ENCODE data around the gene KRTAP5-10.
A peak's percentile ranks its signal among the peaks of the same experiment; 100 is the strongest.
"Not testable (repeated sequence)": the region's sequence is repeated elsewhere in the genome, so short reads cannot be mapped to it uniquely, and the experiment has no call there.

The KRTAP5-10 gene

DNA sequence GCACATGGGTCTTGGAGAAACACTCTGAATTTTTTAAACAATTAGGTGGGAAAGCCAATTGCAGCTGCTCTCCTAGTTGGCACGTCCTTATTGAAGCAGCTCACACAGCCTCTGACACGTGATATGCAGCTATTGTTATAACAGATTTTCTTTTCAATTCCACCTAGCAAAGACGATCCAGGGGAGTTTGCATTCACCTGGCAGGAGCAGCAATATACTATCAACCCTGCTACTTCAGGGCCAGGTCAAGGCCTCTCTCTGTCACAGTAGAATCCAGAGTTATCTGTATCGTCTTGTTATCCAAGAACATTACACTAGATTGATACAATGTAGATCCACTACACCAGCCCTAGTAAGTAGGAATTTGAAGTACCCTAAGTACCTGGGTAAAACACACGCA, 9.1 kb downstream of the KRTAP5-10 start:
- no peak for DNase-seq

DNA sequence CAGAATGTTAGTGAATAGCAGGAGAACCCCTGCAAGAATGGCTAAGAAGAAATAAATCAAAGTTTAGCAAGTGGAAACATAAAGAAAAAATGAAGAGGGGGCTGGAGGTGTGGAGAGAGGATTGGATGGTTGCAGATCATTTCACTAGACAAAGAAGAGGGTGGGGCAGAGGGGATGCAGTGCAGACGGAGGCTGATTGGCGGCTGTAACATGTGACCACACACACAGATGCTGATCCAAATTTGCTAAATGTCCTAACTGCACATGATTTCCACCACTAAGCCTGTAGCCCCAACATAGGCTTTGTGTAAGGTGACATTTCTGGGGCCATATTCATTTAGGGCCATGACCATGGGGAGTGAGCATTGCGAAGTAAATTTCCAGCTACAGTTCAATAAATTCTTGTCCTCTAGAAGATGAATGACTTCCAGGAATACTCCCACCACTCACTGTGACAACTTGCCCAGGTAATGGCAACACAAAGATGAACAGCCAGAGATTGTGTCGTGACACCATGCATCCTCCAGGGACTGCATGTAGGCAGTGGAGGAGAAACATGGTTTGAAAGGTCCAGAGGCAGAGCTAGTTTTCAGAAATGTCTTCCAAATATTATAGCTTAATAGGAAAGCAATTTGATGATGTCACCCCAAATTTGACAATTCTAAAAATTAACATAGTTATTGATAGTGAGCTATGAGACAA, 10.5 kb downstream of the KRTAP5-10 start:
- no peak for DNase-seq

DNA sequence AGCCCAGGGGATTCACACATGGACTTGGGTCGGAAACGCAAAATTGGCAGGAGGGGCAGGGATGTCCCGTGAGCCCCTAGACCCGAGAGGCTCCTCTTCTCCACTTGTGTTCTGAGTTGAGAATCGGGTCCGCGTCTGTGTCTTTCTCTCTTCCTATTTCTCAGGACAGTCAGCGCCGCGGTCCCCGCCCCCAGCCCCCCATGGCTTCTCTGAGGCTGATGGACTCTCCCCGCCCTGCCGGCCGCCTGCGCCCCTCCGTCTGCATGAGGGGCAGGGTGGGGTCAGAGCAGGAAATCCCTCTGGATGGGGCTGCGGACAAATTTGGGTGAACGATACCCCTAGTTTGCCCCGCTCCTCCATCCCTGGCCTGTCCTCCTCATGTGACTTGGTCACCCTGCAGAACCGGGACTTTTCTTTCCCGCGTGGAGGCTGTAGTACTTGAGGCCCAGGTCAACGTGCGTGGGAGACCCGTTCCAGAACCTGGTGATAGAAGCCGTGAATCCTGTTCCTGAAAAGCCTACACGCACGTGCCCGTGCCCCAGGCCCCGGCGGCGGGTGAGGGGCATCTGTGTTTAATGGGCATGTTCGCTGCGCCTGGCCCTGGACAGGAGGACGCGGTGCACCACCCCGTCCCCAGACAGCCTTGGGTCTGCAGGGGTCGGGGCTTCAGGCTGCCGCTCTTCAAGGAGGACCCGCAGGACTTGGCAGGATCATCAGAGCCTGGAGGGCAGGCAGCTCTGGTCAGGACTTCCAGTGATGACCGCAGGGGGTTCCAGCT, 11.5 kb downstream of the KRTAP5-10 start:
- DNase-seq = not testable (repeated sequence)

DNA sequence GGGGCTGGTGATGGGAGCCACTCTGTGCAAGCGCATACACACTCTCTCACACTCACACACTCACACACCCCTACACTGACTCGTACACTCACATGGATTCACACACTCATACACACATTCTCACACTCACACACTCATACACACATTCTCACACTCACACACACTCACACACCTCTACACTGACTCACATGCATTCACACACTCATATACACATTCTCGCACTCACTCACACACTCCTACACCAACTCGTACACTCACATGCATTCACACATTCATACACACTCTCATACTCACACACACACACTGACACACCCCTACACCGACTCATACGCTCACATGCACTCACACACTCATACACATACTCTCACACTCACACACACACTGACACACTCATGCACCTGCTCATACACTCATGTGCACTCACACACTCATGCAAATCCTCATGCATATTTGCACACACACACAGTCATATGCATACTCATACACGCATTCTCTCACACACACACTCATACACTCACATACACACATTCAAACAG, 12.2 kb downstream of the KRTAP5-10 start:
- DNase-seq = no peak

DNA sequence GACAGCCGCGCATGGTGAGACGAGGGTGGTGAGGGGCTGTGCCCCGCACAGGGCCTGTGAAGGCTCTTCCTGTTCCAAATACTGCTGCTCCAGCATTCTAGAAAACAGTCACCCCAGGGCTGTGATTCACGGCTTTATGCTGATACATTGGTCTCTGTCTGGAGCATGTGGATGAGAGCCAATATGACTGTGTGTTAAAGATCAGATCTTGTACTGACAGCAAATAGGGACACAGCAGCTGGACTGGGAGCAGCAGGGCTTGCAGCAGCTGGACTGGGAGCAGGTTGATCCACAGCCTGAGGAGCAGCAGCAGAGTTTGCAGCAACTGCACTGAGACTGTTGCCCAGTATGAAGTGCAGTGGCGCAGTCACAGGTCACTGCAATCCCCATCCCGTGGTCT, 14.2 kb downstream of the KRTAP5-10 start:
- DNase-seq = not testable (repeated sequence)

DNA sequence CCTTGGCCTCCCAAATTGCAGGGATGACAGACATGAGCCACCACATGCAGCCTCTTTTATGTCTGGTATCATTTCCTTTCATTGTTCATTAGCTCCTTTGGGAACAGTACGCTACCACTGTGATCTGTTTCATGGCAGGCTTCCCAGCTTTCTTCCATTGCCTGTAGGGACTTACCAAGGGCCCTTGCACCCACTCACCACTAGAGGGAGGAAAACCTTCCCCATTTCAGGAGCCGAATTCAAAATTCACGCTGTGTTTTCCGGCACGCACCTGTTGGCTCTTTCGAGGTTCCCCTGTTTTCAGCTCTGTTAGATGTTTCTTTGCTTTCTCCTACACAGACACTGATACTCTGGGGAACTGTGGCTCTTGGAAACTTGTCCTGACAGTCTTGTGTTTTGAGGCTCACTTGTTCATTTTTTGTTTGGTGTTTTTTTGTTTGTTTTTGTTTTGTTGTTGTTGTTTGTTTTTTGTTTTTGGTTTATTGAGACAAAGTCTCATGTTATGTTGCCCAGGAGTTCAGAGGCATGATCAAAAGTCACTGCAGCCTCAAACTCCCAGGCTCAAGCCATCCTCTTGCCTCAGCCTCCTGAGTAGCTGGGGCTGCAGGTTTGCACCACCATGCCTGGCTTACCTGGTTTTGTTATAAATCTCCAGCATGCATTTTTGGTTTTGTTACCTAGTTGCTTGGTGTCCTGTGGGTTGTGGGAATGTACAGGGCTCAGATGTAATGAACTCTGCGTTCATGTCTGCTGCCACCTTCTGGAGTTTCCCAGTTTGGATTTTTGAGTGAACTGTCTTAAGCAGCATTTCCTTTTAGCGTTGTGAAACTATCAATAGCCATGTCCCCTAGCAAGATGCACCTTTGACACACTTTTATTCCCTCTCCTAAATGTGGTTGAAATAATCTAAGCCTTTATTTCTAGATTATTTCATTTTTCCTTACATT, 15.0 kb downstream of the KRTAP5-10 start:
- peak; percentile 28 for DNase-seq

DNA sequence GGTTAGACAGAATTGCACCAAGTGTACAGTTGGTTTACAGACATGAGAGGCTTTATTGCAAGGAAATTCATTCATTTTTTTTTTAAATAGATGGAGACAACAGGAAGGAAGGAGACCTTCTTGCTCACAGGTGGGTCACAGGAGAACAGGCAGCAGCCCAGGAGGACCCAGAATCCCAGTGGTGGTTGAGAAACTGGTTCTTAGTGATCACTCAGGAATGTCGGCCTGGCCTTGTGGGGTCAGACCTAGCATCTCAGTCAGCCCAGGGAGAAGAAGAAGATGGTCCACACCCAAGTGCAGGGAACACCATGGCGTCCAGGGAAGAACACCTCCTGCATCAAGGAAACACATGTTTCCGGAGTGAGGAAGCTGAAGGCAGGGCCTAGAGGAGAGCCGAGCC, 16.5 kb downstream of the KRTAP5-10 start:
- DNase-seq = no peak

DNA sequence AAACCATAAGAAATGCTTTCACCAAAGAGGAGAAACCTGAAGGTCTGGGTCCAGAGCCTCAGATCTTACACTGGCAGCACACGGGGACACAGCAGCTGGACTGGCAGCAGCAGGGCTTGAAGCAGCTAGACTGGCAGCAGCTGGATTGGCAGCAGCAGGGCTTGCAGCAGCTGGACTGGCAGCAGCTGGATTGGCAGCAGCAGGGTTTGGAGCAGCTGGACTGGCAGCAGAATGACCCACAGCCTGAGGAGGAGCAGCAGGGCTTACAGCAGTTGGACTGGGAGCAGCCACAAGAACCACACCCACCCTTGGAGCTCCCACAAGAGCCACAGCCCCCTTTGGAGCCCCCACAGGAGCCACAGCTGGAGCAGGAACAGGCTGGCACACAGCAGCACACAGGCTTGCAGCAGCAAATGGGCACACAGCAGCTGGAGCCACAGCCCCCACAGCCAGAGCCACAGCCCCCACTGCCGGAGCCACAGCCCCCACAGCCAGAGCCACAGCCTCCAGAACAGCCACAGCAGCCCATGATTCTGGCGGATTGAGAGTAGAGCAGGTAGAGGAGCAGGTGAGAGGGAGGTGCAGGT, 17.0 kb downstream of the KRTAP5-10 start, which contains the start of gene KRTAP5-11:
TSS of gene KRTAP5-11 (minus strand) at position 567 of the 587 bp plus-strand sequence. CDS start at position 529, 38 bp downstream.
- no peak for DNase-seq

DNA sequence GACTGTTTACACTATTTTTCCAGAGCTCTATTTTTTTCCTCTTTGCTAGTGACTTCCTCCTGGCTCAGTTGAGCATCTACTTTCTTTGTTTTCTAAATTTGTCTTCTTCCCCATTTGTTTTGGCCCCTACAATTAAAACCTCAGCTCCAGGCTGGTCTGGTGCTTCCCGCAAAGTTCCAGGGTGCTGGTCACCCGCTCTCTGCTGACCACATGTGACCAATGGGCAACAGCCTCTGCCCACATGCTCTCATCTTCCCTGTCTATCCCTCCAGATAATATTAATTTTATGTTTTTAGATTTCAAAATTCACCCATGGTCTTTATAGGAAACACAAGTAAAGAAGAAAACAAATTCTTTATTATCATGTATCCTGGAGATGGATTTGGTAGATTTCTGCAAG, 17.6 kb downstream of the KRTAP5-10 start:
- DNase-seq = not testable (repeated sequence)

DNA sequence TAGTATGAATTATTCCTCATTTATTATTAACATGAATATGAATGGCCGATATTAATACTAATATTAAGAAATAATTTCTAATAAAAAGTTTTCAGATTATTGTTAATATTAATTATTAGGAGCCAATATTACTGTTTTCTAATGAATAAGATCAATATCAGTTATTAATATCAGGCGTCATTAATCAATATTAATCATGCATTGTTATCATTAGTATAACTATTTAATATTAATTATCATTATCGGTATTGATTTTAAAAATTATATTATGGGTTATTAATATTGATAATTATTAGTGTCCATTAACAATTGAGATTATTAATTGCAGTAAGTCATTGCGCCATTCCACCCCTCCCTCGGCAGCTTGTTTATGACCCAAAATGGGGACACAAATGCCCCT, 20.3 kb downstream of the KRTAP5-10 start:
- not testable (repeated sequence) for DNase-seq

DNA sequence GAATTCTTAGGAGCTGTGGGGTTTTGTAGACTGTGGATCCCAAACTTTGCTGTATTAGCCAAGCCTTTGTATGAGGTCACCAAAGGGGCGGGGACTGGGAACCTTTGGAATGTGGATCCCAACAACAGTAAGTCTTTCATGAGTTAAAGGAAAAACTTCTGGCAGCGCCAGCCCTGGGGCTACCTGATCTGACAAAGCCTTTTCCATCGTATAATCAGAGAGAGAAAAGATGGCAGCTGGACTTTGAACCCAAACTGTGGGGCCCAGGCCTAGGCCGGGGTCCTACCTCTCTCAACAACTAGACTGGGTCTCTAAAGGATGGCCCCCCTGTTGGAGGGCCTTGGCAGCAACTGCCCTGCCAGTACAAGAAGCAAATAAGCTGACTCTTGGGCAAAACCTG, 23.0 kb downstream of the KRTAP5-10 start:
- DNase-seq = not testable (repeated sequence)

DNA sequence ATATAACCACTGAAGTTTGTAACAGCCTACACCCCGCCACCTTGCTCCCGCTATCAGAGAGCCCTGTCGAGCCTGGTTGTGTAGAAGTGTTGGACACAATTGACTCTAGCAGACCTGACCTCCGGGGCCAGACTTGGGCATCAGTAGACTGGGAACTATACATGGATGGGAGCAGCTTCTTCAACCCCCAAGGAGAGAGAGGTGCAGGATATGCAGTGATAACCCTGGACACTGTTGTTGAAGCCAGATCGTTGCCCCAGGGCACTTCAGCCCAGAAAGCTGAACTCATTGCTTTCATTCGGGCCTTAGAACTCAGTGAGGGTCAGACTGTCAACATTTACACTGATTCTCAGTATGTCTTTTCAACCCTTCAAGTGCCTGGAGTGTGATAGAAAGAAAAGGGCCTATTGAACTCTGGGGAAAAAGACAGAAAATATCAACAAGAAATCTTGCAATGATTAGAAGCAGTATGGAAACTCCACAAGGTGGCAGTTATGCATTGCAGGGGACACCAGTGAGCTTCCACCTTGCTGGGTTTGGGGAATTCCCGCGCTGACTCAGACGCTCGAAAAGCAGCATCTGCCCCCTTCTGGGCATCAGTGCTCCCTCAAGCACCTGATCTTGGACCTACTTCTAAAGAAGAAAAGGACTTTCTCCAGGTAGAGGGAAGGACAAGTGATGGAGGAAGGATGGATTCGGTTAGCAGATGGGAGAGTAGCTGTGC, 23.6 kb downstream of the KRTAP5-10 start:
- peak; percentile 4 for DNase-seq

DNA sequence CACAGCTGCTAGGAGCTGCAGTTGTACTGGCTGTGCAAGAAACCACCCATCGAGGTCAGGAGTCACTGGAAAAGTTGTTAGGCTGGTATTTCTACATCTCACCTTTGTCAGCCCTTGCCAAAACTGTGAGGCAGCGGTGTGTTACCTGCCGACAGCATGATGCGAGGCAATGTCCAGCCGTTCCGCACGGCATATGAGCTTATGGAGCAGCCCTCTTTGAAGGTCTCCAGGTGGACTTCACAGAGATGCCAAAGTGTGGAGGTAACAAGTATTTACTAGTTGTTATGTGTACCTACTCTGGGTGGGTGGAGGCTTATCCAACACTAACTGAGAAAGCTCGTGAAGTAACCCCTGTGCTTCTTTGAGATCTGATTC, 24.2 kb downstream of the KRTAP5-10 start:
- not testable (repeated sequence) for DNase-seq

DNA sequence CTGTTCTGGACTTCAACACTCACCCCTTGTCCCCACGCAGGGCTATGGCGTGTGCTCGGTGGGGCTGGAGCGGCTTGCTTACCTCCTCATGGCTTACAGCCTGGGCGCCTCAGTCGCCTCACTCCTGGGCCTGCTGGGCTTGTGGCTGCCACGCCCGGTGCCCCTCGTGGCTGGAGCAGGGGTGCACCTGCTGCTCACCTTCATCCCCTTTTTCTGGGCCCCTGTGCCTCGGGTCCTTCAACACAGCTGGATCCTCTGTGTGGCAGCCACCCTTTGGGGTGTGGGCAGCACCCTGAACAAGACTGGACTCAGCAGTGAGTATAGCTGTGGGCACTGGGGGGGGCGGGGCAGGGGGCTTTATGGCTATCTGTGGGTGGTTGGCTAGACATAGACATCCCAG, 37.9 kb downstream of the KRTAP5-10 start:
- DNase-seq = not testable (repeated sequence)

DNA sequence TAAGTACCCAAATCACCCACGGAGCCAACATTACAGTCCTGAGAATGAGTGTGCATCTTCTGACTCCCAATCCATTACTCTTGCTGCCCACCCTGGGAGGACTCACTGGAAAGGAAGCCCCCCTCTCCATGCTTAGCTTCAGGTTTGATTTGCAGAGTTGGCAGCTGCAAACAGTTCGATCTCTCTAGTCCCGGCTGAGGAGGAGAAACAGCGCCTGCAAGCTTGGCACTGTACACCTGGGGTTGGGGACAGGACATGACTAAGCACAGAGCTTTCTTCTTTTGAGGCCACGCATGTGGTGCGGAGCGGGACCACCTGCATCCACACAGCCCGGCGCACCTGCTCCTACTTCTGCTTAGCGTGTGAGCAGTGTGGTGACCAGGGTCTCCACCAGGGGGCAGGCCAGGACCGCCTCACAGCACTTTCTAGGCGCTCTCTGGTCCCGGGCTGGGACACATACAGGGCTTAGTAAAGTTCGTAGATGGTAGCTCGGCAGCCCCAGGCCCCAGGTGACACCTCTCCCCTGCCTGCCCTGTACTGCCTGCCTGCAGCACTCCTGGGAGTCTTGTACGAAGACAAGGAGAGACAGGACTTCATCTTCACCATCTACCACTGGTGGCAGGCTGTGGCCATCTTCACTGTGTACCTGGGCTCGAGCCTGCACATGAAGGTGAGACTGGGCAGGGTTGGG, 39.6 kb downstream of the KRTAP5-10 start:
- DNase-seq = peak; percentile 7

DNA sequence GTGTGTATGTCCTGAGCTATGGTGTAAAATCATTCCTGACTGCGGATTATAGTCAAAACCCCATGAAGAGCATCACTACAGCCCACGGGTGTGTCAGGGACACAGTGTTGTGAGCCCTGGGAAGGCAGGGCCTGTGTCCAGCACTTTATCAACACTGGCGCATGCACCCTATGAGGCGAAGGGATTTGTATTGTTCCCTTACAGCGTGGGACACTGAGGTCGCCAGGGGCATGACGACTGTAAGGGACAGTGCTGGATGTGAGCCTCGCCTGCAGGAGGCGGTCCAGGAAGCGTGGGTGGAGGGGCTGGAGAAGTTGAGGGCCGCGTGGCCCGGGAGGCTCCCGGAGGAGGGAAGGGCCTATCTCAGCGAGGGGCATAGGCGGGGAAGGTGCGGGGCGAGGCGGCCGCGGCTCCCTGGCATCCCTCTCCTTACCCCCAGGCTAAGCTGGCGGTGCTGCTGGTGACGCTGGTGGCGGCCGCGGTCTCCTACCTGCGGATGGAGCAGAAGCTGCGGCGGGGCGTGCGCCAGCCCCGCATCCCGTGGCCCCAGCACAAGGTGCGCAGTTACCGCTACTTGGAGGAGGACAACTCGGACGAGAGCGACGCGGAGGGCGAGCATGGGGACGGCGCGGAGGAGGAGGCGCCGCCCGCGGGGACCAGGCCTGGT, 41.6 kb downstream of the KRTAP5-10 start:
- DNase-seq = not testable (repeated sequence)

DNA sequence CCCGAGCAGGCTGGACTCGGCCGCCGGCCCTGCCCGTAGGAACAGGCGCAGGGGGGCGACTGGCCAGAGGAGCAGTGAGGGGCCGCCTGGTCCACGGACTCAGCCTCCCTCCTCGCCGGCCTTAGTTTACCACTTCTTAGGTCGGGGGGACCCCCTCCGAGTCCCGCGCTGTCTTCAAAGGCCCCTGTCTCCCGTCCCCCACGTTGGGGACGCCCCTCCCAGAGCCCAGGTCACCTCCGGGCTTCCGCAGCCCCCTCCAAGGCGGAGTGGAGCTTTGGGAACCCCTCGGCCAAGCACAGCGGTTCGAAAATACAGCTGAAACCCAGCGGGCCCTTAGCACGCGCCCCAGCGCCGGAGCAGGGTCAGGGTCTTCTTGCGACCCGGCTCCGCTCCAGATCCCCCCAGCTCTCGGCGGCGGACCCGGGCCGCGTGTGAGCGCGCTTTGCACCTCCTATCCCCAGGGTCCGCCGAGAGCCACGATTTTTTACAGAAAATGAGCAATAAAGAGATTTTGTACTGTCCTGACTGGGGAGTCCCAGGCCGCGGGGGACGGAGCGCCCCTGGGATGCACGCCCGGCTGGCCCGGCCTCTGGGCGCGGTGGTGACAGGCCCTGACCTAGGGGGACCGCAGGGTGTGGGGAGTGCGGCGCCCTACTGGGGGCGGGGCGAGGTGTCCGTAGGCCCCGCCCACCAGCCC, 42.3 kb downstream of the KRTAP5-10 start:
- DNase-seq = not testable (repeated sequence)

DNA sequence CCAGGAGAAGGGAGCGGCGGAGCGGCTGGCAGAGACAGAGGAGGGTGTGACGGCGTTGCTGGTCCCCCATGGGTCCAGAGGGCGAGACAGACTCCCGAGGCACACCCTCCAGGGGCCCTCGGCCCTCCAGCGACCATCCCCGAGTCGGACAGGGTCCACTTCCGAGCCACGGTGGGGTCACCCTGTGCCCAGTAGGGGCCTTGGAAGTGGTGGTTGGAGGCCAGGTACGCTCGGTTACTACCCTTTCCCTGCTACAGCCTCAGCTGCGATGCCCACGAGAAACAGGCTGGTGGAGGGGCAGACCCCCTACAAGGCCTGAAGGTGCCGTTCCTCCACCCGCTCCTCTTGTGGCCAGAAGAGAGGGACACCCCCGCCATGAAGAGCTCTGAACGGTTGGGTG, 42.9 kb downstream of the KRTAP5-10 start:
- not testable (repeated sequence) for DNase-seq

DNA sequence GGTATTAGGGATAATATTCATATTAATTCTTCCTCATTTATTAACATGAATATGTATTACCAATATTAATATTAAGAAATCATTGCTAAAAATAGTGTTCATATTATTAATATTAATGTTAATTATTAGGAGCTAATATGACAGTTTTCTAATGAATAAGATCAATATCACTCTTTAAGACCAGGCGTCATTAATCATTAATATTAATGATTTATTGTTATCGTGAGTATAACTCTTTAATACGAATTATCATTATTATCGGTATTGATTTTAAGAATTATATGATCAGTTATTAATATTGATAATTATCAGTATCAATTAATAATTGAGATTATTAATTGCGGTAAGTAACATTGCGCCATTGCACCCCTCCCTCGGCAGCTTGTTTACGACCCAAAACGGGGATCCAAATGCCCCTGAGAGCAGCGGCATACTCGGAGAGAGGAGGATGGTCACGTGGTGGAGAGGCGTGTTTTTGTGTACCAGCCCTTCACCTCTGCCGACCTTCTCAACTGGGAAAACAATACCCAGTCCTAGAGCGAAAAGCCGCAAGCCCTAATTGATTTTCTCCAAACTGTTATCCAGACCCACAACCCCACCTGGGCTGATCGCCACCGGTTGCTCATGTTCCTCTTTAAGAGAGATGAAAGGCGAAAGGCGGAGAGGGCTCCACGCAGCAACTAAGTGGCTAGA, 46.0 kb downstream of the KRTAP5-10 start:
- DNase-seq = not testable (repeated sequence)

All from CD4-positive, alpha-beta T cell treated with Interleukin-12 subunit alpha and Interleukin-12 subunit beta, for 1 hour (primary cell).